AG04449 (cell line): ENCODE measurements around the gene CHMP6.

Experiments
- CTCF ChIA-PET: fragments of 350-600 bp; formaldehyde crosslinking; extraction: SDS; loops from one replicate; lab custom pipeline; 2021; ENCODE audit warnings: antibody characterized with exemption; lab: Yijun Ruan, JAX
- POLR2A ChIA-PET: fragments of 400-600, 350-600 bp; formaldehyde crosslinking; extraction: SDS; loops from one replicate; lab custom pipeline; 2020; ENCODE audit warnings: antibody characterized with exemption, inconsistent platforms; lab: Yijun Ruan, JAX
- DNase-seq: peaks from one replicate; pipeline ENCODE4 v3.0.0-alpha.2; 2010; ENCODE audit warnings: low read depth, low spot score
- H3K4me3 ChIP-seq: 2 replicates; pipeline ENCODE4 v1.5.1; 2011; ENCODE audit warnings: low read depth, mild to moderate bottlenecking, control low read depth, low read length
- CTCF ChIP-seq: IDR thresholded peaks from one replicate; pipeline ENCODE4 v1.5.1; 2011; ENCODE audit warnings: mild to moderate bottlenecking, moderate library complexity, low read length, control low read depth, inconsistent platforms; ENCODE audit not compliant: insufficient read depth; ENCODE audit errors: missing control alignments

The CHMP6 gene

GRCh38 chr17:81006891-81007290, 15.2 kb downstream of the CHMP6 start:
- ChIA-PET CTCF (interaction anchor here (1.0 to 9.0 kb wide), 8 partner anchors 10 to 95 kb away, joined by 3 to 63 read pairs (median 4); partner anchors contain the start of gene CHMP6), POLR2A (interaction anchor here (0.7 kb wide), 1 partner anchor 22 kb away, joined by 3 read pairs; no protein-coding TSS in a partner anchor)
- H3K4me3 ChIP-seq = no peak overlapping the region
- TF ChIP-seq CTCF = no peak
- no peak for DNase-seq

GRCh38 chr17:81008140-81008539, 16.5 kb downstream of the CHMP6 start:
- no peak overlapping the region for H3K4me3 ChIP-seq
- DNase-seq = no peak
- no peak for TF ChIP-seq CTCF
- ChIA-PET CTCF (interaction anchor here (5.4 to 9.0 kb wide), 2 partner anchors 14 to 94 kb away, joined by 23 to 63 read pairs; no protein-coding TSS in a partner anchor), POLR2A (no interaction called here)

- no peak overlapping the region for H3K4me3 ChIP-seq
- TF ChIP-seq CTCF = no peak
- POLR2A ChIA-PET = no interaction called here
- CTCF ChIA-PET = interaction anchor here (1.1 to 9.0 kb wide), 3 partner anchors 13 to 93 kb away, joined by 3 to 63 read pairs (median 23); no protein-coding TSS in a partner anchor
- no peak for DNase-seq
Measured at GRCh38 chr17:81009136-81009535, 17.5 kb downstream of the CHMP6 start.

GRCh38 chr17:81010935-81011334, 19.3 kb downstream of the CHMP6 start:
- H3K4me3 ChIP-seq = no peak overlapping the region
- ChIA-PET POLR2A (no interaction called here), CTCF (interaction anchor here (3.5 to 9.0 kb wide), 3 partner anchors 11 to 92 kb away, joined by 21 to 63 read pairs (median 23); no protein-coding TSS in a partner anchor)
- no peak for TF ChIP-seq CTCF
- no peak for DNase-seq

GRCh38 chr17:81011951-81012350, 20.3 kb downstream of the CHMP6 start:
- no peak for DNase-seq
- no peak for TF ChIP-seq CTCF
- CTCF ChIA-PET = interaction anchor here (1.3 to 9.0 kb wide), 4 partner anchors 10 to 91 kb away, joined by 3 to 63 read pairs (median 22); no protein-coding TSS in a partner anchor
- POLR2A ChIA-PET = no interaction called here
- no peak overlapping the region for H3K4me3 ChIP-seq

GRCh38 chr17:81012574-81013447, 21.2 kb downstream of the CHMP6 start:
- no peak overlapping the region for H3K4me3 ChIP-seq
- no peak for DNase-seq
- POLR2A ChIA-PET = no interaction called here
- CTCF ChIA-PET = interaction anchor here (1.3 to 9.0 kb wide), 4 partner anchors 9 to 90 kb away, joined by 3 to 63 read pairs (median 22); no protein-coding TSS in a partner anchor
- TF ChIP-seq CTCF = no peak
